ENCODE data around the gene TFR2. TPM values are rescaled to one million over a fixed set of nuclear protein-coding genes. Genes with fewer than 3 reads are reported as not detected.

Gene TFR2
- total RNA-seq: 10 to 100 TPM in 1 of 5 experiments, 1 to 10 TPM in 4; 1.8 to 14.4 (median 4.0) TPM
- polyA plus RNA-seq: 1 to 10 TPM in 1 of 2 donors, under 1 TPM in 1; 0.55 to 1.3 TPM
- 2.2 reads per million, percentile 10 among the genes with 10 or more reads in this experiment for total RNA-seq

DNA sequence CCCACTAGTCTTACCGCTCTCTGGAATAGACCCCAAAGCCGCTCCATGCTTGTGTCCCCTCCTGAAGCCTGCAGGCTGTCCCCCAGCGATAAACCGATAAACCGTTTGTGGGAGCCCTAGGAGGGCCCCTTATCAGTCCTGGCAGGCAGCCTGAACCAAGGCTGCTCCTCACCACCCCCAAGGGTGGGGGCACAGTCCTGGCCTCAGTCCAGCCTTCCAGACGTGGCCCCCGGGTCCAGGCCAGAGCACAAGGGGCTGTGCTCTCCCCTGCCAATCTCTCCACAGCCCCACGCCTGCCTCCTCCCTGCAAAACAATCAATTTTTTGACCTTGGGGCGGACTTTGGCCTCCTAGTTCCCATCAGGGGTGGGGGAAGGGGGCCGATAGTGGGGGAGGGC, at the start of gene TFR2:
TFR2 (minus strand) TSS at position 90 of the 397 bp plus-strand sequence; CDS start at position 47, 43 bp downstream.
- Histone ChIP-seq H3K27me3 (ENCODE audit: control insufficient read depth in 2 of 2, insufficient read depth in 2 of 2, low read length in 2 of 2) (no peaks in the 10 kb centered on the region), H3K4me1 (ENCODE audit: control insufficient read depth in 2 of 2, insufficient read depth in 2 of 2, low read length in 2 of 2) (no peaks in the 10 kb centered on the region), H3K27ac (ENCODE audit: low read depth, low read length) (no peak within 1 kb of the TSS), H3K9me3 (ENCODE audit: control insufficient read depth in 2 of 3, low read length in 3 of 3) (no peaks in the 10 kb centered on the region), H3K4me3 (ENCODE audit: low read length) (no peak within 1 kb of the TSS), H3K36me3 (ENCODE audit: control insufficient read depth in 2 of 3, insufficient read depth in 3 of 3, low read length in 3 of 3) (no peaks in the 10 kb centered on the region)
- ChIA-PET CTCF (no interaction called here), POLR2A (no interaction called here)
- ATAC-seq: no peak
- Mint-ChIP-seq H3K27ac (no peak within 1 kb of the TSS), H3K36me3 (peaks cover 0 to 2% (median 0%) of the 10 kb centered on the region in 5 donors), H3K4me1 (peaks cover 0 to 2% (median 0%) of the 10 kb centered on the region in 7 donors), H3K4me3 (no peak within 1 kb of the TSS), H3K27me3 (peaks cover 0 to 9% (median 4%) of the 10 kb centered on the region in 5 donors), H3K9me3 (no peaks in the 10 kb centered on the region)
- intact Hi-C loops (cut with micrococcal nuclease): no loop called here
- DNase-seq: no peak

DNA sequence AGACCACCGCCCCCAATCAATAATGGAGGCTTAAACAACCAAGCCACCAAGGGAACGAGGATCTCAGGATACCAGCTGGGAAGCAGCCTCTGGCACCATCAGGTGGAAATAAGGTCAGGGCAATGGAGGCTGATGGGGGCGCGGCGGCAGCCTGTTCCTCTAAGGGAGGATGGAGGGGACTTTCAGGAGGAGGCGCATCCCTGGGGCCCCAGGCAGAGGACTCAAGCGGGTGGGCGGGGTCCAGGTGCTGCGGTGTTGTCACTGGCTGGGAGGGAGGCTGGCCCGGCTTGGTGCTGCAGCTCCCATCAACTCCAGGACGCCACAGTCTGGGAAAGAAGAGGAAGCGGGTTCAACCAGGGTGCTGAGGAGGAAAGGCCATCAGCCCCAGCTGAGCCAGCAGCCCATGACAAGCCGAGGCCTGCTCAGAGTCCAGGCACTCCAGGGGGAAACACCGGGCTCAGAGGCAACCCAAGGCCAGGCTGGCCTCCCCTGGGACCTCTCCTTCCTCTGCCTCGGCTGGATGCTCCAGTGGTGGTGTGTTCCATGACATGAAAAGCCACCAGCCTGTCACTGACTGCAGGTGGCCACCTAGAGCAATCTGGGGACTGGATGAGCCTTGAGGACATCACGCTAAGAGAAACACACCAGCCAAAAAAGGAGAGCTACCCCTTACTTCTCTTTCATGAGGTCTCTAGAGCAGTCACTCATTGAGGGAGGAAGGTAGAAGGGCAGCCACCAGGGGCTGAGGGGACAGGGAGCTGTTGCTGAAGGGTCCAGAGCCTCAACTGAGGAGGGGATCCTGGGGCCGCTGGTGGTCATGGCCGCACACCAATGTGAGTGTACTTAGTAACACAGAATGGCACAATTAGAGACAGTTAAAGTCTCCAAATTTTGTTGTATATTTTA, 48.1 kb upstream of the TFR2 start:
- DNase-seq: no peak
- no peak for ATAC-seq
- Histone ChIP-seq H3K4me1 (ENCODE audit: control insufficient read depth in 2 of 2, insufficient read depth in 2 of 2, low read length in 2 of 2) (peaks cover 23 to 27% of the 10 kb centered on the region in 2 donors), H3K4me3 (ENCODE audit: low read length) (no peak overlapping the region), H3K27me3 (ENCODE audit: control insufficient read depth in 2 of 2, insufficient read depth in 2 of 2, low read length in 2 of 2) (no peaks in the 10 kb centered on the region), H3K9me3 (ENCODE audit: control insufficient read depth in 2 of 3, low read length in 3 of 3) (no peaks in the 10 kb centered on the region), H3K27ac (ENCODE audit: low read depth, low read length) (peak overlapping the region; percentile 2), H3K36me3 (ENCODE audit: control insufficient read depth in 2 of 3, insufficient read depth in 3 of 3, low read length in 3 of 3) (peaks cover 0 to 52% (median 8%) of the 10 kb centered on the region in 3 experiments)
- Mint-ChIP-seq H3K27me3 (peaks cover 0 to 2% (median 0%) of the 10 kb centered on the region in 5 donors), H3K4me1 (peaks cover 20 to 44% (median 36%) of the 10 kb centered on the region in 7 donors), H3K4me3 (peak overlapping the region in 2 of 10 donors; percentile 13 to 23), H3K36me3 (peaks cover 0 to 11% (median 6%) of the 10 kb centered on the region in 5 donors), H3K9me3 (peaks cover 0 to 3% (median 0%) of the 10 kb centered on the region in 11 donors), H3K27ac (peak overlapping the region in 6 of 9 donors; percentile 3 to 74 (median 40))
- intact Hi-C loops (cut with micrococcal nuclease): loop anchor here (2.0 to 5.0 kb wide), 5 partner anchors 57 to 262 kb away; partner anchors contain the start of genes MEPCE (in 1 of the 2), SLC12A9 (in 1 of the 2), TSC22D4 (in 1 of the 2) and ZCWPW1 (in 1 of the 2)
- ChIA-PET CTCF (interaction anchor here (0.6 to 4.7 kb wide), 8 partner anchors 10 to 250 kb away, joined by 3 to 33 read pairs (median 4); partner anchors contain the start of gene POP7), POLR2A (interaction anchor here (1.4 to 4.7 kb wide), 7 partner anchors 8 to 77 kb away, joined by 3 to 37 read pairs (median 14); partner anchors contain the start of genes MOSPD3 and POP7)

DNA sequence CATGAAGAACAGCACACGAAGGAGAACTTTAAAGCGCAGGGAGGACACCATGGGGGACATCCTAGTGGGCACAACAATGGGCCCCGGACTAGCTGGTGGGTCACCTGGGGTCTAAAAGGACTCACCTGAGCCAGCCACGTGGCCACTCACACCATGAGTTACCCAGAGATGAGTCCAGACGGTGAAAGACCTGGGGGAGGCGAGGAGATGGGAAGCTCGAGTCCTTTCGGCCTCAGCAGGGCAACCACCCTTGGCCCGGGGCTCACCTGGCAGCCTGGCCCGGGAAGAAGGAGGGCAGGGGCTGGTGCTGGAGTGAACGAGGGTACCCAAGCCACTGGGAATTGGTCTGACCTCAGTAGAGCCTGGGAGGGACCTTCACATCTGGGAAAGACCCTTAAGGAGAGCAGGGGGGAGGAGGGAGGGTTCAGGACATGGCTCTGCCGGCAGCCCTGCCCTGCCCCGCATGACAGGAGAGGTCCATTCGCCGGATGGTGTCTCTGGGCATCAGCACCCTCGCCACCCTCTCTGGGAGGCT, 47.0 kb upstream of the TFR2 start:
- Mint-ChIP-seq H3K4me3 (no peak overlapping the region), H3K27ac (peak overlapping the region in 5 of 9 donors; percentile 12 to 72 (median 31)), H3K27me3 (peaks cover 0 to 2% (median 0%) of the 10 kb centered on the region in 5 donors), H3K4me1 (peaks cover 20 to 44% (median 36%) of the 10 kb centered on the region in 7 donors), H3K36me3 (peaks cover 0 to 11% (median 6%) of the 10 kb centered on the region in 5 donors), H3K9me3 (peaks cover 0 to 3% (median 0%) of the 10 kb centered on the region in 11 donors)
- Histone ChIP-seq H3K36me3 (ENCODE audit: control insufficient read depth in 2 of 3, insufficient read depth in 3 of 3, low read length in 3 of 3) (peaks cover 0 to 63% (median 8%) of the 10 kb centered on the region in 3 experiments), H3K4me1 (ENCODE audit: control insufficient read depth in 2 of 2, insufficient read depth in 2 of 2, low read length in 2 of 2) (peaks cover 23 to 27% of the 10 kb centered on the region in 2 donors), H3K27me3 (ENCODE audit: control insufficient read depth in 2 of 2, insufficient read depth in 2 of 2, low read length in 2 of 2) (no peaks in the 10 kb centered on the region), H3K9me3 (ENCODE audit: control insufficient read depth in 2 of 3, low read length in 3 of 3) (no peaks in the 10 kb centered on the region), H3K4me3 (ENCODE audit: low read length) (no peak overlapping the region), H3K27ac (ENCODE audit: low read depth, low read length) (no peak overlapping the region)
- ATAC-seq (no peak), DNase-seq (no peak)
- POLR2A ChIA-PET: interaction anchor here (0.6 to 2.1 kb wide), 5 partner anchors 8 to 259 kb away, joined by 3 to 10 read pairs (median 5); partner anchors contain the start of genes MEPCE and ZCWPW1
- CTCF ChIA-PET: interaction anchor here (2.0 kb wide), 1 partner anchor 17 kb away, joined by 6 read pairs; the partner anchor contains the start of gene POP7
- intact Hi-C loops (cut with micrococcal nuclease): no loop called here

DNA sequence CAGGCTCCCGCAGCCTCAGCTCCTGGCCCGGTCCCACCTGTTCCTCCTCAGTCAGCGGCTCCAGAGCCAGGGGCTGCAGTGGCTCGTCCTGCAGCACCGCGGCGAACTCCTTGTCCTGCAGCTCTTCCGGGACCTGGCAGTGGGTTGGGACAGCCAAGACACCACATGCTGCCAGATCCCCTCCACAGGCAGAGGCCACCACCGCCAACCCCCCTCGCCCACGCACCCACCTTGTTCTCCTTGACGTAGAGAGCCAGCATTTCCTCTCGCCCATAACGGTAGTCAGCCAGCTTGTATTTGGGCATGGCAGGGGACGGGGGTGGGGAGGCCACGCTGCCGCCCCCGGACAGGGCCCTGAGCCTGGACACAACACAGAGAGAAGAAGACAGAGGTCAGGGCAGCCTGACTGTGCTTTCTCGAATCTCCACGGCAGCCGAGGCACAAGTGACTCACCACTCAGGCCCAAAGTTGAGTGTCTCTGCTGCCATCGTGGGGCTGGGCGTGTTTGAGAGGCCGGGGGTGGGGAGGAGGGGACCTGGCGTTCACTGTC, 46.5 kb upstream of the TFR2 start:
- H3K4me1 ChIP-seq (ENCODE audit: control insufficient read depth in 2 of 2, insufficient read depth in 2 of 2, low read length in 2 of 2): peaks cover 18 to 22% of the 10 kb centered on the region in 2 donors
- DNase-seq (no peak), ATAC-seq (no peak)
- Mint-ChIP-seq H3K27me3 (no peaks in the 10 kb centered on the region), H3K36me3 (peaks cover 0 to 8% (median 2%) of the 10 kb centered on the region in 5 donors), H3K9me3 (peaks cover 0 to 3% (median 0%) of the 10 kb centered on the region in 11 donors), H3K4me1 (peaks cover 16 to 39% (median 31%) of the 10 kb centered on the region in 7 donors), H3K27ac (no peak overlapping the region), H3K4me3 (no peak overlapping the region)
- H3K27ac ChIP-seq (ENCODE audit: low read depth, low read length): peak overlapping the region; percentile 20
- H3K4me3 ChIP-seq (ENCODE audit: low read length): no peak overlapping the region
- no peaks in the 10 kb centered on the region for H3K27me3 ChIP-seq (ENCODE audit: control insufficient read depth in 2 of 2, insufficient read depth in 2 of 2, low read length in 2 of 2)
- intact Hi-C loops (cut with micrococcal nuclease): no loop called here
- no peaks in the 10 kb centered on the region for H3K9me3 ChIP-seq (ENCODE audit: control insufficient read depth in 2 of 3, low read length in 3 of 3)
- ChIA-PET CTCF (no interaction called here), POLR2A (interaction anchor here (0.6 to 2.1 kb wide), 4 partner anchors 8 to 259 kb away, joined by 4 to 10 read pairs (median 6); partner anchors contain the start of genes MEPCE and ZCWPW1)
- H3K36me3 ChIP-seq (ENCODE audit: control insufficient read depth in 2 of 3, insufficient read depth in 3 of 3, low read length in 3 of 3): peaks cover 0 to 69% (median 8%) of the 10 kb centered on the region in 3 experiments

DNA sequence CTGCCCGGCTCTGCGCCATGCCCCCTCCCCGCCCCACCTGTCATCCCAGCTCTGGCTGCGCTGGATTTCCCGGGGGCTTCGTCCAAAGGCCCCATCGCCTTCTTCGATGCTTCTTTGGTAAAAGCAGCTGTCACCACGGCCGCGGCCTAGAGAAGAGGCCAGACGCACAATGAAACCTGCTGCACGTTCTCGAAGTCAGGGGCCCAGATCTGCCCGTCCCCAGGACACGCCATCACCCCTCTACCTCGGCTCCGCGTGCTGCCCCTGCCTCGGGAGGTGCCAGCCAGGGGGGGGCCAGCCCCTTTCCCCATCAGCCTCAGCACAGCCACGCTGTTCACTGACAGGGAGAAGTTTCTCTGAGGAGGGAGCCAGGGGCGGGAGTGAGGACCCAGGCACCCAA, 45.9 kb upstream of the TFR2 start:
- ChIA-PET POLR2A (interaction anchor here (1.8 to 2.1 kb wide), 2 partner anchors 10 to 258 kb away, joined by 5 to 10 read pairs; partner anchors contain the start of genes MEPCE and ZCWPW1), CTCF (no interaction called here)
- Histone ChIP-seq H3K4me3 (ENCODE audit: low read length) (no peak overlapping the region), H3K36me3 (ENCODE audit: control insufficient read depth in 2 of 3, insufficient read depth in 3 of 3, low read length in 3 of 3) (peaks cover 0 to 75% (median 8%) of the 10 kb centered on the region in 3 experiments), H3K4me1 (ENCODE audit: control insufficient read depth in 2 of 2, insufficient read depth in 2 of 2, low read length in 2 of 2) (peaks cover 13 to 16% of the 10 kb centered on the region in 2 donors), H3K27ac (ENCODE audit: low read depth, low read length) (no peak overlapping the region), H3K9me3 (ENCODE audit: control insufficient read depth in 2 of 3, low read length in 3 of 3) (no peaks in the 10 kb centered on the region), H3K27me3 (ENCODE audit: control insufficient read depth in 2 of 2, insufficient read depth in 2 of 2, low read length in 2 of 2) (no peaks in the 10 kb centered on the region)
- H3K4me1 Mint-ChIP-seq: peaks cover 10 to 33% (median 25%) of the 10 kb centered on the region in 7 donors
- H3K4me3 Mint-ChIP-seq: no peak overlapping the region
- H3K9me3 Mint-ChIP-seq: peaks cover 0 to 3% (median 0%) of the 10 kb centered on the region in 11 donors
- DNase-seq (no peak), ATAC-seq (no peak)
- H3K36me3 Mint-ChIP-seq: peaks cover 0 to 8% (median 0%) of the 10 kb centered on the region in 5 donors
- H3K27ac Mint-ChIP-seq: no peak overlapping the region
- intact Hi-C loops (cut with micrococcal nuclease): no loop called here
- H3K27me3 Mint-ChIP-seq: no peaks in the 10 kb centered on the region

DNA sequence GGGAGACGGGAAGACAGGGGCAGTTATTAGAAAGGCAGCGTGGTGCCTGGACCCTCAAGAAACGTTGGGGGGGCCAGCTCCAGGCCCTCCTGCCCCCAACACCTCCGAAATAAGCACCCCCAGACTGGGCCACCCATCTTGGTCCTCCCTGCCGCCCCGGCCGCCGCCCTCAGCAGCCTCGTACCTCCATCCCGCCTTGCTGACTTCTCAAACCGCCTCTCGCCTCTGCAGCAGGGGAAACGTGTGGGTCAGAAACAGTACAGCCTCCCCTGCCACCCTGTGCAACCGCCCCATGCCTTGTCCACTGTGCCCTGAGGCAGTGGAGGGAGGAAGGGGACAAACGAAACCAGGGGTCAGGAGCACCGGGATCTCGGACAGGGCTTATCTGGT, 45.5 kb upstream of the TFR2 start:
- Mint-ChIP-seq H3K4me1 (peaks cover 6 to 31% (median 20%) of the 10 kb centered on the region in 7 donors), H3K27me3 (no peaks in the 10 kb centered on the region), H3K36me3 (peaks cover 0 to 7% (median 0%) of the 10 kb centered on the region in 5 donors), H3K9me3 (peaks cover 0 to 1% (median 0%) of the 10 kb centered on the region in 11 donors), H3K27ac (peak overlapping the region in 1 of 9 donors; percentile 32), H3K4me3 (no peak overlapping the region)
- ChIA-PET CTCF (no interaction called here), POLR2A (interaction anchor here (1.8 kb wide), 1 partner anchor 258 kb away, joined by 5 read pairs; the partner anchor contains the start of genes MEPCE and ZCWPW1)
- no peak for ATAC-seq
- Histone ChIP-seq H3K27me3 (ENCODE audit: control insufficient read depth in 2 of 2, insufficient read depth in 2 of 2, low read length in 2 of 2) (no peaks in the 10 kb centered on the region), H3K4me3 (ENCODE audit: low read length) (no peak overlapping the region), H3K27ac (ENCODE audit: low read depth, low read length) (no peak overlapping the region), H3K4me1 (ENCODE audit: control insufficient read depth in 2 of 2, insufficient read depth in 2 of 2, low read length in 2 of 2) (peaks cover 8 to 15% of the 10 kb centered on the region in 2 donors), H3K36me3 (ENCODE audit: control insufficient read depth in 2 of 3, insufficient read depth in 3 of 3, low read length in 3 of 3) (peaks cover 0 to 79% (median 11%) of the 10 kb centered on the region in 3 experiments), H3K9me3 (ENCODE audit: control insufficient read depth in 2 of 3, low read length in 3 of 3) (no peaks in the 10 kb centered on the region)
- no peak for DNase-seq
- intact Hi-C loops (cut with micrococcal nuclease): no loop called here
